SHP77 (cell line): ENCODE measurements around the gene WDR37.

Experiments
- DNase-seq, 2 experiments: peaks; one replicate each; lab custom pipeline; 2025; lab: John Stamatoyannopoulos, UW

Gene WDR37

DNA sequence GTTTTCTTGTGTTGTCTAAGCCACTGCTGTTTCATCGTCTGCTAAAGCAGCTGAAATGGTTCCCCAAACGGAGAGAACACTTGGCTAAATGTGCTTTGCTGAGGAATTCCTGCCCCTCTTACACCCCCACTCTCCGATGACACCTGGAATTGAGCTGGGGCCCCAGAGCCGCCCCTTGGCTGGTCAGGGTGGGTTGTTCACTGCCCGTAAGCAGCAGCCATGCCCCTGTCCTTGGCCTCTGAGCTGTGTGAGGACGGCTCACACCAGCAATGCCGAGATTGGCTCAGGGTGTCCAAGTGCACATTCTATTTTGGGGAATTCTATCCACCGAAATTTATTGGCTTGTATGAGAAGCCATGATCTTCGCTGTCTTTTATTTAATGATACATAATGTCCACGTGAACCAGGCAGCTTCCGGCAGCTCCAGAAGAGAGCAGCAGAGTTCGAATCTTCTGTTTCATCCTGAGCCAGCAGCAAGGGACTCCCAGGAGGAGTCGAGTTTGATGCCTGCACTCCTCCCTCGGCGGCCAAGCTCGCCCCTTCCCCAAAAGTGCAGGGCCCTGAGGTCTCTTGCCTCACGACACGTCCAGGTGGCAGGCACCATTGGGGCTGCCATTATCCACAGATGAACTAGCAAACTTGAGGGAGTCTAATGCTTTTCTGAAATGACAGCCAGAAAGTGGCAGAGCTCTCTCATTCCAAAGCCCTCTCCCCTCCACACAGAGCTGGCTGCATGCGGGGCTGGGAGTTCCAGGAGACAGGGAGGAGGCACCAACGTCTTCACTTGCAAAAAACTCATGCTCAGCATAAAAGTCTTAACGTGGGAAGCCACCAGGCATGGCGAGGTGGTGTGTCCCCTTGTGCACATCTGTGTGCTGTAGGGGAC is 114.0 kb downstream of the WDR37 start:
- no peak for DNase-seq

DNA sequence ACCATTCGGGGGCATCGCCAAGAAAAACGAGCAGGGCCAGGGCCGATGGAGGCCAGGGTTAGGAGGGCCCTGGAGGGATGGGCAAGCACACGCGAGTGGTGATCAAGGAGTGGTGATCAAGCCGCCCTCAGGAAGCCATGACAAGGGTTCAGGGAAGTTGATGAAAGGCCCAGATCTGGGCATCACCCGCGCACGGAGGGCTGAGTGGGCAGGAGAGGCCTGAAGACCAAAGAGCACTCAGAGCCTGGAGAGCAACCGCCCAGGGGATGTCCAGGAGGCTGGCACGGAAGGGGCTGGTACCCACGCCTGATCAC is 114.6 kb downstream of the WDR37 start:
- no peak for DNase-seq

DNA sequence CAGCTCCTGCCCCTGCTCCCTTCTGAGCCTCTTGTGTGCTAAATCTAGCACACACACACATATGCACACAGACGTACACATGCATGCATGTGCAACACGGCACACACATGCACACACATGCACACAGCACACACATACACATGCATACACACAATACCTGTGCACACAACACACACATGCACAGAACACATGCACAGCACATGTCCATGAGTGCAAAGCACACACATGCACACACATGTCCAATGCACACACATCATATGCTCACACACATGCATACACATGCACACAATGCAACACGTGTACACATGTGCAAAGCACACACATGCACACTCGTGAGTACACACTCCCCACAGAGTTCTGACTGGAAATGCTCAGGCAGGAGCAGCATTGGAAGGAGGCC is 115.0 kb downstream of the WDR37 start:
- no peak for DNase-seq

DNA sequence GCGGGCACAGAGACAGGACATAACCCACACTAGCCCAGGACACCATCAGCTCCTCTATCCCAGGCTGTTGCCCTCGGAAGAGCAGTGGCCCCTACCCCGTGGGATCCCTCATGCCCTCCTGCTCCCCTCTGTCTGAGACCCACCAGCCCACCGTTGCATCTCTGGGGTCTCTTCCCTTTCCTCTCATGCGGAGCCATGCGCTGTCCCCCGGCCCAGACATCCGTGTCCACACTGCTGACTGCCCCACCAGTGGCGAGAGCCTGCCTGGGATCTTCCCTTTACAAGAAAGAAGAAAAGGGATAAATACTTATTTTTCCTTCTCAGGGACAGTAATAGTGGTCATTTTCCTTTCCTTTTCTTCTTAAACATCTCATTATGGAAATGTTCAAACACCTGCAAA is 115.4 kb downstream of the WDR37 start:
- no peak for DNase-seq

DNA sequence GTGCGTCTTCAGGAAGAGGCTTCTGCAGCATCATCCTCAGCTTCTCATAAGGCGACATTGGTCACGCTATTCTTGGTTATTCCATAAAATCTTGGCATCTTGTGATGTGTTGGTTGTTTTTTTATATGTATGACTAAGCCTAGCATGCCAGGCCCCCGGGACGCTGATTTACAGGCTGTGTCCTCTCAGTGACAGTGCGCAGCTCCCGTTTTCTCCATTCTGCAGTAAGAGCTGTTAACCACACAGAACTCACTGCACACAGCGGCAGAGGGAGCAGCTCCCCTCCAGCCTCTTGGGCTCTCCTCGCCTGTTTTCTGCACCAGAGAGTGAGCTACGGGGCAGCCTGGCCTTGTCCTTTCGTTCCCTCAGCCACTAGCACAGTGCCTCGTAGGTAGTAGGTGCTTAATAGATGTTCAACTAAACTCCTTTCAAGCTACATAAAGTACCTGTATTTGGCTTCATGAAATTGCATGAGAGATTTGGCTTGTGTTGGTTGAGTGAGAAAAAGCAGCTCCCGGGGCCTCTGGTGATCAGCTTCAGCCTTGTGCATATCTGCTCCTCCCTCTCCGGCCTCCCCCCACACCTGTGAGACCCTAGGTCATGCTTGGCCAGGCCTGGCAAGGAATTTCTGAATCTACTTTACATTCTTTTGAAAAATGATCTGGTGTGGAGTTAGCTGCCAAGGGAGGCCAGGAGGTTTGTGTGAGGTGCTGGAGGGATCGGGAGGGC is 116.2 kb downstream of the WDR37 start:
- DNase-seq: no peak

DNA sequence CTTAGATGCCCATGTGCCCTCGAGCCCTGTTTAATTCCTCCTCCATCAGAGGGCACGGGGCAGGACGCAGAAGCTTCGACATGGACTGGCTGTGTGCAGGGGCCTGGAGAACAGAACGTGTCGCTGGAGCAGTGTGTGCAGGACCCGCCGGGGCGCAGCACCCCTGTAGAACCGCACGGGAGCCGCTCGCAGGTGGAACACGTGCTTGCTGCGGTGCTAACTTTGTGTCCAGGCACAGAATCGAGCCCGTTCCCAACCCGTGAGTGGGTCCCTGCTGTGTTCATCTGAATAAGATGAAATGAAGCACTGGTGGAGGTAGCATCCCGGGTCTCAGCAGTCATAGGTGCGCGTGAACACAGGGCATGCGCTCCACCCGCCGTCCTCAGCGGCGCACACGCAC is 116.9 kb downstream of the WDR37 start:
- DNase-seq: no peak

DNA sequence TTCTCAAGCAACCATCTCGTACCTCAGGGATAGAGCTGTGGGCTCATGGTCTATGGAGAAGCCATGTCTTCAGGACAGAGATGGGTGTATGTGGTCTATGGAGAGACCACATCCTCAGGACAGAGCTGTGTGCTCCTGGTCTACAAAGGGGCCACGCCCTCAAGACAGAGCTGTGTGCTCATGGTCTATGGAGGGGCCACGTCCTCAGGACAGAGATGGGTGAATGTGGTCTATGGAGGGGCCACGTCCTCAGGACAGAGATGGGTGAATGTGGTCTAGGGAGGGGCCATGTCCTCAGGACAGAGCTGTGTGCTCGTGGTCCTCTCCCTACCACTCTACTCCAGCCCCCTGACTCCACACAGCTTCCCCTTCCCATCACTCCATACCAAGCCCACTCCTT is 117.8 kb downstream of the WDR37 start:
- no peak for DNase-seq

DNA sequence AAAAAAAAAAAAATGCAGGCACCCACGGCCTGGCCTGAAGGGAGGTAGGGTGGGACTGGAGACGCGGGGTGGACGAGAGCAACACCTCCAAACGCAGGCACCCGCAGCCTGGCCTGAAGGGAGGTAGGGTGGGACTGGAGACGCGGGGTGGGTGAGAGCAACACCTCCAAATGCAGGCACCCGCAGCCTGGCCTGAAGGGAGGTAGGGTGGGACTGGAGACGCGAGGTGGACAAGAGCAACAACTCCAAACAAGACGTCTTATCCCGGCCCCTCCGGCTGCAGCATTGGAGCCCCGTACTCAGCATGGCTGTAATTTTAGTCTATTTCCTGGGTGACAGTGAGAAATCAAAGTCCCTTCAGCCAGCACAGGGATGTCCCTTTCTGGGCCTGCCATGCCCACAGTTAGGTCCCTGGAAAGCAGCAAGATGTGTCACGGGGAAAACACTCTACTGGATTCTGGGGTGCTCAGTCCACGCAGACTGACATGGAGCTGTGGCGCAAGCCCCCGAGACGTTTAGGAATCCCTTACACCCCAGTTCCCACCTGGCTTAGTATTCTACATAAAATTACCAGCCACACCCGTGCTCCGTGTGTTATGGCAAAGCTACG is 119.9 kb downstream of the WDR37 start:
- no peak for DNase-seq

DNA sequence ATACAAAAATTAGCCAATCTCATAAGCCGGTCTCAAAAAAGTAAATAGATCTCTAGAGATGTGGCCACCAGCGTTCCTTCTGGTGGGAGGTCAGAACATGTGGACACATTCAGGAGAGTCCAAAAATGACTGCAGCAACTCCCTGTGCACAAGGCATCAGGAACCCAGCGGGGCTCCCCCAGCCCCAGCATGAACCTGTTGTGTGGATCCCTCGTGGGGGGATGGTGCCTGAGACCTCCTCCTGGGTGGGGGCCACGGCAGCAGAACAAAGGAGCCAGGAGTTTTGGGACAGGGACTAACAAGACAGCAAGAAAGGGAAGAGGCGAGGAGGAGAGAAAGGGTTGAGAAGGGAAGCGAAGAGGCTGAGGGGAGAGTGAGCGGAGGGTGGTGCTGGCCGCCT is 121.8 kb downstream of the WDR37 start:
- DNase-seq: no peak

DNA sequence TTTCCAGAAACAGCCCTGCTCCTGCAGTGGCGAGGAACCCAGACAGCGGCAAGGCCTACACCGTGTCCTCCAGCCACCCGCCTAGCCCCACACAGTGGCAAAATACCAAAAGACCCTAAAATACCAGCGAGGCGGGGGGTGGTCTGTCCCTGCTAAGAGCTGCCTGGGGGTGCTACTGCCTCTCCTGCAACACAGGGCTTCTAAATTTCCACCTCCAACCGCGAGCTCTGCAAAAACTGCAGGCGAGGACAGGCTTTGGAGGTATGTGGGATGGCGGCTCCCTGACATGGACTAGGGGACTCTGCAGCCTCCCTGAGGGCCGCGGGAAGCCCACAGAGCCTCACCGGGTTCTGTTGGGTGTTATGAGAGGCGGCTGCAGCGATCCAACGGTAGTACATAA is 122.3 kb downstream of the WDR37 start:
- no peak for DNase-seq

DNA sequence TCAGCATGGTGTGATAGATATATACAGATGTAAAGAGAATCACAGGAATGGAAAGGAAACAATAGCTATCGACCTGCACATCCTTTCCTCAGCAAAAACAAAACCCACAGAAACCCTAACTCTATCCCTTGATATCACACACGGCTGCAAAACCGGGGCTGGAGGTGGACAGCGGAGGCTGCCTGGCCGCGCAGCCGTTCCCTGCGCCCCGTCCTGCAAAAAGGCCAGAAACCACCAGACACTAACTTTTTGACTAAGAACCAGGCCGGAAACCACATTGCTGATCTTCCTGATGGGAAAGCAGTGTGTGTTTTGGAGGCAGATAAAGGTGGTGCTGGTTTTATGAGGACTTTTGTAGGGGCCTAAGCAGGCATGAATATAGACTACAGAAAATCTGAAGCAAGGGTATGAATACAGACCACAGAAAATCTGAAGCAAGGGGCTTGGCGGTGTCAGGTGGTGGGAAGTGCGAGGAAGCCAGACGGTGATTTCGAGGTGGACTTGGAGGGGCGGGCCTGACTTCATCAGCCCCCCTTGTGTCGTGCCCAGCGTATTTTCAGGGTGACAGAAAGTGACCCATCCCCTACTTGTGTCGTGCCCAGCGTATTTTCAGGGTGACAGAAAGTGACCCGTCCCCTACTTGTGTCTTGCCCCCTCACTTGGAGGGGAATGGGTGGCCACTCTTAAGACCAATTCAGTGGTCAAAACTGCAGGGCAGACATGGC is 123.3 kb downstream of the WDR37 start:
- no peak for DNase-seq

DNA sequence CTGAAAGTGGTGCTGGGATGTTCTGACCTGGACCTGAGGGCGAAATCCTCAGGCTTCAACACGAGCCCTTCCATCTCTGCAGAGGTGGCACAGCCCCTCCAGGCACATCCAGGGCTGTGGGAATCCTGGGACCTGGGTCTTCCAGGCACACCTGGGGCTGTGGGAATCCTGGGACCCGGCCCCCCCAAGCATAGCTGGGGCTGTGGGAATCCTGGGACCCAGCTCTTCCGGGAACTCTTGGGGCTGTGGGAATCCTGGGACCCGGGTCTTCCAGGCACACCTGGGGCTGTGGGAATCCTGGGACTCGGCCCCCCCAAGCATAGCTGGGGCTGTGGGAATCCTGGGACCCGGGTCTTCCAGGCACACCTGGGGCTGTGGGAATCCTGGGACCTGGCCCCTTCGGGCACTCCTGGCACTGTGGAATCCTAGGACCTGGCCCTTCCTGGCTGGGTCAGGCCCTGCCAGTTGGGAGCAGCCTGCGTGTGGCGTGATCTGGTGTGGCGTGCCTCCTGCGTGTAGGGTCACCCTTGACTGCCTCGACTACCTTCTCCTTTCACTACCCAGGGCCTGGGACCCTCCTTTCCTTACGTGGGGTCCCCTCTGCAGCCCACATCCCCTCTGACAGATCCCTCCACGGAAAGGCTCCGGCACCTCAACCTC is 124.0 kb downstream of the WDR37 start:
- DNase-seq: no peak

DNA sequence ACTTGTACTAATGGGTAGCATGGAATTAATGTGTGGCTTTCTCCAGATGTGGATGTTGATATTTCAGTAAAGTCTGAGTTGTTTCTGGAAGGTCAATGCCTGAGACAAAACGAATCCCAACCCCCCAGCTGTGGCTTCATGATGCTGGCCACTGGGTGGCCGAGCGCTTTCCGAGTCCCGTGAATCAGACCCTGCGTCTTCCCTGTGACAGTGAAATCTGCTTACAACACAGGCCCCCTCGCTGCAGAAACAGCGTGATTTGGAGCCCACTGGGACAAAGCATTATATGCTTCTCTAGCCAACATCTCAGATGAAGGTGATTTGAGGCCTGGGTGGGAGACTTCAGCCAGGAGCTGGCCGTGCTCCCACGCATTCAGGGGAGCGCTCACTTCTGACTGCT is 124.7 kb downstream of the WDR37 start:
- peak in 1 of 2 experiments; percentile 15 for DNase-seq
